SK-N-SH (cell line): ENCODE measurements around the gene LHFPL6. TPM values are rescaled to one million over a fixed set of nuclear protein-coding genes. Genes with fewer than 3 reads are reported as not detected.

Source experiments
- CTCF ChIA-PET: fragments of 300-600, 350-600 bp; formaldehyde crosslinking; extraction: SDS; loops from one replicate; lab custom pipeline; 2021; lab: Yijun Ruan, JAX
- POLR2A ChIA-PET: fragments of 350-600 bp; sonication (Branson Sonifier 250); formaldehyde crosslinking; extraction: SDS; loops from one replicate; lab custom pipeline; 2020; ENCODE audit warnings: antibody characterized with exemption, inconsistent platforms; lab: Yijun Ruan, JAX
- DNase-seq: peaks from one replicate; pipeline ENCODE4 v3.0.0; 2012
- H2AFZ ChIP-seq: fragments of 200-600 bp; sonication (generic); 2 replicates; pipeline ENCODE4 v1.8.1; 2016; ENCODE audit warnings: antibody characterized with exemption, mild to moderate bottlenecking, low read depth
- H3F3A ChIP-seq: fragments of 200-600 bp; sonication (generic); replicated peaks from 2 replicates; pipeline ENCODE3; 2016; ENCODE audit warnings: antibody characterized with exemption, mild to moderate bottlenecking; ENCODE audit not compliant: insufficient read depth
- H3K27ac ChIP-seq, 2 experiments: fragments of 200-500 bp in 1 of 2; fragments of 200-600 bp in 1 of 2; sonication (Bioruptor generic) in 1 of 2; sonication (generic), shearing (Covaris generic) in 1 of 2; 2 replicates each; pipeline versions ENCODE4 v1.5.1 to v1.6.1; 2014 to 2016; ENCODE audit warnings: low read depth in 2 of 2, inconsistent platforms in 1 of 2, low read length in 1 of 2, mild to moderate bottlenecking in 1 of 2, mixed read lengths in 1 of 2
- H3K27me3 ChIP-seq: fragments of 200-600 bp; sonication (generic), shearing (Covaris generic); 2 replicates; pipeline ENCODE4 v1.6.1; 2016; ENCODE audit warnings: mixed run types; ENCODE audit not compliant: insufficient read depth
- H3K36me3 ChIP-seq, 2 experiments: fragments of 200-500 bp in 1 of 2; fragments of 200-600 bp in 1 of 2; sonication (Bioruptor generic) in 1 of 2; sonication (generic) in 1 of 2; replicated peaks in 1 of 2; 2 replicates each; pipeline versions ENCODE3 to v1.5.1; 2014 to 2016; ENCODE audit warnings: low read length in 1 of 2, mild to moderate bottlenecking in 1 of 2; ENCODE audit not compliant: insufficient read depth in 2 of 2, control insufficient read depth in 1 of 2
- H3K4me1 ChIP-seq, 2 experiments: fragments of 200-500 bp in 1 of 2; fragments of 200-600 bp in 1 of 2; sonication (Bioruptor generic) in 1 of 2; sonication (generic), shearing (Covaris generic) in 1 of 2; 2 replicates each; pipeline versions ENCODE4 v1.5.1 to v1.6.1; 2014 to 2016; ENCODE audit warnings: low read depth in 1 of 2, low read length in 1 of 2, mixed run types in 1 of 2; ENCODE audit not compliant: insufficient read depth in 2 of 2, control insufficient read depth in 1 of 2
- H3K4me2 ChIP-seq: fragments of 200-600 bp; sonication (generic), shearing (Covaris generic); 2 replicates; pipeline ENCODE4 v1.6.1; 2017; ENCODE audit warnings: mixed run types
- H3K4me3 ChIP-seq, 2 experiments: fragments of 200-500 bp in 1 of 2; fragments of 200-600 bp in 1 of 2; sonication (Bioruptor generic) in 1 of 2; sonication (generic), shearing (Covaris generic) in 1 of 2; 2 replicates each; pipeline versions ENCODE4 v1.5.1 to v1.8.1; 2014 to 2016; ENCODE audit warnings: low read depth in 2 of 2, inconsistent platforms in 1 of 2, low read length in 1 of 2, mild to moderate bottlenecking in 1 of 2, mixed read lengths in 1 of 2, moderate library complexity in 1 of 2
- H3K79me2 ChIP-seq: fragments of 200-600 bp; sonication (generic); 2 replicates; pipeline ENCODE4 v1.8.1; 2017; ENCODE audit warnings: mild to moderate bottlenecking; ENCODE audit not compliant: insufficient read depth
- H3K9ac ChIP-seq: fragments of 200-600 bp; sonication (generic); 2 replicates; pipeline ENCODE4 v1.6.1; 2017; ENCODE audit warnings: mixed run types
- H3K9me2 ChIP-seq: fragments of 200-600 bp; sonication (generic); 2 replicates; pipeline ENCODE4 v1.6.1; 2017; ENCODE audit warnings: mixed run types
- H3K9me3 ChIP-seq: fragments of 200-600 bp; sonication (generic); 2 replicates; pipeline ENCODE4 v1.6.1; 2017; ENCODE audit warnings: mixed run types, mild to moderate bottlenecking, moderate library complexity
- H4K20me1 ChIP-seq: fragments of 200-600 bp; sonication (generic); 2 replicates; pipeline ENCODE4 v1.6.1; 2017; ENCODE audit warnings: mild to moderate bottlenecking, mixed run types; ENCODE audit not compliant: insufficient read depth
- FOSL2 ChIP-seq: IDR thresholded peaks from 2 replicates; pipeline ENCODE4 v1.4.0; 2012; ENCODE audit warnings: low read depth, mild to moderate bottlenecking, moderate library complexity, borderline replicate concordance
- FOXM1 ChIP-seq: IDR thresholded peaks from 2 replicates; pipeline ENCODE4 v1.4.0; 2012; ENCODE audit warnings: low read depth, mild to moderate bottlenecking
- GATA2 ChIP-seq: sonication (generic); formaldehyde crosslinking; IDR thresholded peaks from 2 replicates; pipeline ENCODE4 v1.5.0; 2020; ENCODE audit warnings: mild to moderate bottlenecking, missing genetic modification reagents
- MEF2A ChIP-seq: IDR thresholded peaks from 2 replicates; pipeline ENCODE4 v1.4.0; 2012; ENCODE audit warnings: low read depth, borderline replicate concordance
- NFIC ChIP-seq: IDR thresholded peaks from 2 replicates; pipeline ENCODE4 v1.4.0; 2012; ENCODE audit warnings: borderline replicate concordance
- POLR2AphosphoS5 ChIP-seq: IDR thresholded peaks from 2 replicates; pipeline ENCODE4 v1.6.1; 2012; ENCODE audit warnings: low read depth, low read length
- RCOR1 ChIP-seq: fragments of 150-350 bp; IDR thresholded peaks from 2 replicates; pipeline ENCODE4 v1.6.1; 2017; ENCODE audit warnings: antibody characterized with exemption, low read length
- RXRA ChIP-seq: IDR thresholded peaks from 2 replicates; pipeline ENCODE4 v1.4.0; 2012; ENCODE audit warnings: low read depth, mild to moderate bottlenecking, borderline replicate concordance
- TEAD4 ChIP-seq: IDR thresholded peaks from 2 replicates; pipeline ENCODE4 v1.4.0; 2012; ENCODE audit warnings: mild to moderate bottlenecking, borderline replicate concordance; ENCODE audit not compliant: insufficient read depth
- WGBS: methylation state at CpG from one replicate; pipeline ENCODE4 v1.1.6; 2017; ENCODE audit warnings: low lambda C conversion rate; 5-methylcytosine and 5-hydroxymethylcytosine counted together
- polyA plus RNA-seq, 3 experiments: library from polyadenylated mRNA; depleted of rRNA; stranded (reverse); fragments of >200 nt; gene quantifications; 2 replicates each; pipeline ENCODE4 v1.2.3, GENCODE V29; 2012
- TF ChIP-seq, protein P1 (sequence below): IDR thresholded peaks from 2 replicates; pipeline ENCODE4; 2012
- TF ChIP-seq, protein P2 (sequence below): fragments of 150-350 bp; IDR thresholded peaks from 2 replicates; pipeline ENCODE4 v1.6.1; 2017; ENCODE audit warnings: antibody characterized with exemption, low read length, low read depth, borderline replicate concordance
- TF ChIP-seq, protein P3 (sequence below): fragments of 150-350 bp; IDR thresholded peaks from 2 replicates; pipeline ENCODE4 v1.6.1; 2016; ENCODE audit warnings: mild to moderate bottlenecking, low read depth, low read length
- TF ChIP-seq, protein P4 (sequence below): IDR thresholded peaks from 2 replicates; pipeline ENCODE4 v1.6.1; 2012; ENCODE audit warnings: mild to moderate bottlenecking, low read depth, low read length, moderate library complexity
- TF ChIP-seq, protein P5 (sequence below): IDR thresholded peaks from 2 replicates; pipeline ENCODE4 v1.4.0; 2012; ENCODE audit warnings: low read depth, borderline replicate concordance

The LHFPL6 gene
- polyA plus RNA-seq, 1 of the 3 experiments (the other 2 are of a cell fraction), result 22.2 TPM

DNA sequence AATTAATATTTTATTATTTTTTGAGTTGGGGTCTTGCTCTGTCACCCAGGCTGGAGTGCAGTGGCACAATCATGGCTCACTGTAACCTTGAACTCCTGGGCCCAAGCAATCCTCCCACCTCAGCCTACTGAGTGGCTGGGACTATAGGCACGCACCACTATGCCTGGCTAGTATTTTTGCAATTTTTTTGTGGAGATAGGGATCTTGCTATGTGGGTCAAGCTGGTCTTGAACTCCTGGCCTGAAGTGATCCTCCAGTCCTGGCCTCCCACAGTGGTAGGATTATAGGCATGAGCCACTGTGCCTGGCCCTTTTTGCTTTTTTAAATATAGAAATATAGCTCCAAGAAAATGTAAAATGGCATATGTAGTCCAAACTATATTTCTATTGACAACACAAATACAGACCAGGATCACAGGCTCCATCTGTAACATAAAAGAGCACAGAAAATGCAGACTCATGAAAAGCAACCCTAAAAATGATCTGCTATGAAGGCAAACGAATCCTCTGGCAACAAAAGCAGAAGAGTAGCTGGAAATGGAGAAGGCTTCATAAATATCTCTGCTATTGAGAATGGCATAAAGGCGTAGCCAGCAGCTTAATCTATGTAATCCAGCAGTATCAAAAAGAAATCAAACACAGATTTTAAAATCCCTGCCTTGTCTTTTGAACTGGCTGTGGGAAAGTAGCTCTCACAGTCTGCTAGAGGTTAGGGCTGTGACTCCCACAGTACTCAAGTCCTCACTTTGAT, 200.6 kb downstream of the LHFPL6 start:
- ChIA-PET POLR2A (no interaction called here), CTCF (interaction anchor here (1.4 kb wide), 1 partner anchor 12 kb away, joined by 4 read pairs; no protein-coding TSS in a partner anchor)
- no peak for DNase-seq

DNA sequence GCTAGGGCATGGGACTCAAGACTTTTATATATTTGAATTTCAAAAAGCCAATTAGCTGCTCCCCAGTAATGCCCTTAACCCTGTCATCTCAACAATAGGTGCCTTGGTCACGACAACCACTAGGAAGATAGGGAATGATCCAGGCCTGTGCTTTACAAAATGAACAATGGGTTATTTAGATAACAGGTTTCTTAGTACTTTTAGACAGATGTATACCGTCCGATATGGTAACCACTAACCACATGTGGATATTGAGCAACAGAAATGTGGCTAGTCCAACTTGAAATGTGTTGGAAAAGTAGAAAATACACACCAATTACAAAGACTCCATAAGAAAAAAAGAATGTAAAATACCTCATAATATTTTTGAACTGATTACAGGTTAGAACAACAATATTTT, 201.2 kb downstream of the LHFPL6 start:
- Histone ChIP-seq H3K4me2 (no peak overlapping the region), H3K9me3 (no peaks in the 10 kb centered on the region), H3K9ac (no peak overlapping the region), H3F3A (no peaks in the 10 kb centered on the region), H3K4me1 (peaks cover 0 to 4% of the 10 kb centered on the region in 2 experiments; a peak in 3 of 4 replicates), H3K79me2 (no peaks in the 10 kb centered on the region), H2AFZ (no peak overlapping the region), H3K36me3 (no peaks in the 10 kb centered on the region), H4K20me1 (no peaks in the 10 kb centered on the region), H3K4me3 (no peak overlapping the region), H3K27me3 (no peaks in the 10 kb centered on the region), H3K9me2 (no peaks in the 10 kb centered on the region), H3K27ac (no peak overlapping the region)
- TF ChIP-seq FOSL2, result no peak
- TF ChIP-seq, protein P1, sequence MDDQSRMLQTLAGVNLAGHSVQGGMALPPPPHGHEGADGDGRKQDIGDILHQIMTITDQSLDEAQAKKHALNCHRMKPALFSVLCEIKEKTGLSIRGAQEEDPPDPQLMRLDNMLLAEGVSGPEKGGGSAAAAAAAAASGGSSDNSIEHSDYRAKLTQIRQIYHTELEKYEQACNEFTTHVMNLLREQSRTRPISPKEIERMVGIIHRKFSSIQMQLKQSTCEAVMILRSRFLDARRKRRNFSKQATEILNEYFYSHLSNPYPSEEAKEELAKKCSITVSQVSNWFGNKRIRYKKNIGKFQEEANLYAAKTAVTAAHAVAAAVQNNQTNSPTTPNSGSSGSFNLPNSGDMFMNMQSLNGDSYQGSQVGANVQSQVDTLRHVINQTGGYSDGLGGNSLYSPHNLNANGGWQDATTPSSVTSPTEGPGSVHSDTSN, result no peak
- no peak for TF ChIP-seq FOXM1
- no peak for TF ChIP-seq RXRA
- TF ChIP-seq, protein P2, sequence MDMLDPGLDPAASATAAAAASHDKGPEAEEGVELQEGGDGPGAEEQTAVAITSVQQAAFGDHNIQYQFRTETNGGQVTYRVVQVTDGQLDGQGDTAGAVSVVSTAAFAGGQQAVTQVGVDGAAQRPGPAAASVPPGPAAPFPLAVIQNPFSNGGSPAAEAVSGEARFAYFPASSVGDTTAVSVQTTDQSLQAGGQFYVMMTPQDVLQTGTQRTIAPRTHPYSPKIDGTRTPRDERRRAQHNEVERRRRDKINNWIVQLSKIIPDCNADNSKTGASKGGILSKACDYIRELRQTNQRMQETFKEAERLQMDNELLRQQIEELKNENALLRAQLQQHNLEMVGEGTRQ, result no peak
- TF ChIP-seq, protein P3, sequence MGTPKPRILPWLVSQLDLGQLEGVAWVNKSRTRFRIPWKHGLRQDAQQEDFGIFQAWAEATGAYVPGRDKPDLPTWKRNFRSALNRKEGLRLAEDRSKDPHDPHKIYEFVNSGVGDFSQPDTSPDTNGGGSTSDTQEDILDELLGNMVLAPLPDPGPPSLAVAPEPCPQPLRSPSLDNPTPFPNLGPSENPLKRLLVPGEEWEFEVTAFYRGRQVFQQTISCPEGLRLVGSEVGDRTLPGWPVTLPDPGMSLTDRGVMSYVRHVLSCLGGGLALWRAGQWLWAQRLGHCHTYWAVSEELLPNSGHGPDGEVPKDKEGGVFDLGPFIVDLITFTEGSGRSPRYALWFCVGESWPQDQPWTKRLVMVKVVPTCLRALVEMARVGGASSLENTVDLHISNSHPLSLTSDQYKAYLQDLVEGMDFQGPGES, result no peak
- TF ChIP-seq, protein P4, sequence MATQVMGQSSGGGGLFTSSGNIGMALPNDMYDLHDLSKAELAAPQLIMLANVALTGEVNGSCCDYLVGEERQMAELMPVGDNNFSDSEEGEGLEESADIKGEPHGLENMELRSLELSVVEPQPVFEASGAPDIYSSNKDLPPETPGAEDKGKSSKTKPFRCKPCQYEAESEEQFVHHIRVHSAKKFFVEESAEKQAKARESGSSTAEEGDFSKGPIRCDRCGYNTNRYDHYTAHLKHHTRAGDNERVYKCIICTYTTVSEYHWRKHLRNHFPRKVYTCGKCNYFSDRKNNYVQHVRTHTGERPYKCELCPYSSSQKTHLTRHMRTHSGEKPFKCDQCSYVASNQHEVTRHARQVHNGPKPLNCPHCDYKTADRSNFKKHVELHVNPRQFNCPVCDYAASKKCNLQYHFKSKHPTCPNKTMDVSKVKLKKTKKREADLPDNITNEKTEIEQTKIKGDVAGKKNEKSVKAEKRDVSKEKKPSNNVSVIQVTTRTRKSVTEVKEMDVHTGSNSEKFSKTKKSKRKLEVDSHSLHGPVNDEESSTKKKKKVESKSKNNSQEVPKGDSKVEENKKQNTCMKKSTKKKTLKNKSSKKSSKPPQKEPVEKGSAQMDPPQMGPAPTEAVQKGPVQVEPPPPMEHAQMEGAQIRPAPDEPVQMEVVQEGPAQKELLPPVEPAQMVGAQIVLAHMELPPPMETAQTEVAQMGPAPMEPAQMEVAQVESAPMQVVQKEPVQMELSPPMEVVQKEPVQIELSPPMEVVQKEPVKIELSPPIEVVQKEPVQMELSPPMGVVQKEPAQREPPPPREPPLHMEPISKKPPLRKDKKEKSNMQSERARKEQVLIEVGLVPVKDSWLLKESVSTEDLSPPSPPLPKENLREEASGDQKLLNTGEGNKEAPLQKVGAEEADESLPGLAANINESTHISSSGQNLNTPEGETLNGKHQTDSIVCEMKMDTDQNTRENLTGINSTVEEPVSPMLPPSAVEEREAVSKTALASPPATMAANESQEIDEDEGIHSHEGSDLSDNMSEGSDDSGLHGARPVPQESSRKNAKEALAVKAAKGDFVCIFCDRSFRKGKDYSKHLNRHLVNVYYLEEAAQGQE, result no peak
- TF ChIP-seq NFIC, result no peak
- TF ChIP-seq TEAD4, result no peak
- no peak for TF ChIP-seq POLR2AphosphoS5
- no peak for TF ChIP-seq GATA2
- TF ChIP-seq, protein P5, sequence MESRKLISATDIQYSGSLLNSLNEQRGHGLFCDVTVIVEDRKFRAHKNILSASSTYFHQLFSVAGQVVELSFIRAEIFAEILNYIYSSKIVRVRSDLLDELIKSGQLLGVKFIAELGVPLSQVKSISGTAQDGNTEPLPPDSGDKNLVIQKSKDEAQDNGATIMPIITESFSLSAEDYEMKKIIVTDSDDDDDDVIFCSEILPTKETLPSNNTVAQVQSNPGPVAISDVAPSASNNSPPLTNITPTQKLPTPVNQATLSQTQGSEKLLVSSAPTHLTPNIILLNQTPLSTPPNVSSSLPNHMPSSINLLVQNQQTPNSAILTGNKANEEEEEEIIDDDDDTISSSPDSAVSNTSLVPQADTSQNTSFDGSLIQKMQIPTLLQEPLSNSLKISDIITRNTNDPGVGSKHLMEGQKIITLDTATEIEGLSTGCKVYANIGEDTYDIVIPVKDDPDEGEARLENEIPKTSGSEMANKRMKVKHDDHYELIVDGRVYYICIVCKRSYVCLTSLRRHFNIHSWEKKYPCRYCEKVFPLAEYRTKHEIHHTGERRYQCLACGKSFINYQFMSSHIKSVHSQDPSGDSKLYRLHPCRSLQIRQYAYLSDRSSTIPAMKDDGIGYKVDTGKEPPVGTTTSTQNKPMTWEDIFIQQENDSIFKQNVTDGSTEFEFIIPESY, result no peak
- no peak for TF ChIP-seq MEF2A
- TF ChIP-seq RCOR1, result no peak
- DNase-seq, result no peak
- ChIA-PET CTCF (no interaction called here), POLR2A (no interaction called here)
- WGBS, result 88% methylated on average over 3 of the region's 3 CpGs

More for the DNA sequence above, 200.6 kb downstream of the LHFPL6 start:
- Histone ChIP-seq H3K4me2 (no peak overlapping the region), H3K27ac (no peak overlapping the region), H3K79me2 (no peaks in the 10 kb centered on the region), H3K4me3 (no peak overlapping the region), H3K36me3 (no peaks in the 10 kb centered on the region), H3K9ac (no peak overlapping the region), H3K4me1 (peaks cover 0 to 4% of the 10 kb centered on the region in 2 experiments; a peak in 3 of 4 replicates), H3K27me3 (no peaks in the 10 kb centered on the region), H4K20me1 (no peaks in the 10 kb centered on the region), H3K9me2 (no peaks in the 10 kb centered on the region), H3K9me3 (no peaks in the 10 kb centered on the region), H3F3A (no peaks in the 10 kb centered on the region), H2AFZ (no peak overlapping the region)
- WGBS, result 69% methylated on average over 3 of the region's 3 CpGs
- TF ChIP-seq NFIC, result no peak
